HG03139 (cell line): Measurements from ENCODE around the gene CCDC97.
A peak's percentile ranks its signal among the peaks of the same experiment; 100 is the strongest.

ENCODE experiments used
- ATAC-seq: cut with Tn5 transposase; IDR thresholded peaks from one replicate; pipeline ENCODE4 v1.9.1; 2021; ENCODE audit not compliant: unreplicated experiment

CCDC97 gene

DNA sequence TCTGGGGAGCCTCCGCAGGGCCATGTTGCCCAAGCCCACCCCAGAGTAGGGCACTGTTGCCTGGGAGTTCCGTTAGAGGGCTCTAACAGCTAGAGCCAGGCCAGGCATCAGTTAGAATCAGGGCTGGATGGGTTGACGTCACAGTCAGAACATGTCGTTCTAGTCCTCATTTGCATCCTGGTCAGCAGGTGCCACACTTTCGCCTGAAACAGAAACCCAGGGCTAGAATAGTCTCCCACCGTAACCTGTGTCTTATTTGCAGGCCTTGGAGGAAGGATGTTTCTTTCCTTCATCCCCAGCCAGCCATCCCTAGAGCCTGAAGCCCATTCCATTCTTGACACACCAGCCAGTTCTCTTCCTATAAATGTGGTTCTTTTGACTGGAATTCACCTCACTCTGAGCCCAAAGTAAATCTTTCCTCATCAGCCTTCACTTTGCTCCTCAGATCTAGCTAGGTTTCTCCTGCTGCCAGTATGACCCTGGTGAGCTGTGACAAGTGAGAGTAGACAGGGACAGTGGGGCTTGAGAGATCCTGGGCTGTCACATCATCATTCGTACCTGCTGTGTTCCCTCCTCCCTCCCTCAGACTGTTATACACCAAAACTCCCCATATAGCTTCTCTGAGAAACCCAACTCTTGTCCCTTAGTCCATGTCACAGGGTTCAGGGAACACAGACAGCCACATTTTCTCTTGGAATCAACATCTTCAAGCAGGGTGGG, 12.2 kb upstream of the CCDC97 start:
- peak; percentile 60 for ATAC-seq

DNA sequence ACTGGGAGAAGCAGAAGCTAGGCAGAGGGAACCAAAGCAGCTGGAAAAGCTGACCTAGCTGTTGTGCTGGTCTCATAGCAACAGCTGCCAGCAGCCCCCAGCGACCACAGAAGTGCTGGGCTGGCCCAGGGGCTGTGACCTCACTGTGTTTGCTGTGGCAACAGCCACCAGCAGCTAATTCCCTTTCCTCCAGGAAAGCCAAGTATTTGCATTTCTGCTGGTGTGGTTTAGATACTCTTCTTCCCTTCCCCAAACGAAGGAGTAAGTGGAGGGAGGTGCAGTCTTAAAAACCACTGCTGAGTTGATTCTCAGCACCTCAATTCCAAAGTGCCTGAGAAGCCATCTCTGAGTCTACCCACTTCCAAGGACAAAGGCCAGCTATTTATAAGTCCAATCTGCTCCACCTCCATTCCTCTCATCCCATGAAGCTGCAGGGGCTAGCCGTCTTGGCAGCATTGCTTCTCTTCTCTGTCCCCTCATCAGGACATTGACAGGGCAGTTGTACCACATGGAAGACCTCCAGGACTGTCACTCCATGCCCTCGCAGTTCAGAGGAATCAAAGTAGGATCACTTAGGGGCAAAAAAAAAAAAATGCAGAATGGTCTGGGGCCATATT, 11.5 kb upstream of the CCDC97 start:
- ATAC-seq, result no peak

GRCh38 chr19:41299046-41299754, 10.8 kb upstream of the CCDC97 start:
- no peak for ATAC-seq

- ATAC-seq, result no peak
Observed at GRCh38 chr19:41299755-41300089, 10.2 kb upstream of the CCDC97 start.

GRCh38 chr19:41300555-41300954, 9.4 kb upstream of the CCDC97 start:
- ATAC-seq, result no peak

DNA sequence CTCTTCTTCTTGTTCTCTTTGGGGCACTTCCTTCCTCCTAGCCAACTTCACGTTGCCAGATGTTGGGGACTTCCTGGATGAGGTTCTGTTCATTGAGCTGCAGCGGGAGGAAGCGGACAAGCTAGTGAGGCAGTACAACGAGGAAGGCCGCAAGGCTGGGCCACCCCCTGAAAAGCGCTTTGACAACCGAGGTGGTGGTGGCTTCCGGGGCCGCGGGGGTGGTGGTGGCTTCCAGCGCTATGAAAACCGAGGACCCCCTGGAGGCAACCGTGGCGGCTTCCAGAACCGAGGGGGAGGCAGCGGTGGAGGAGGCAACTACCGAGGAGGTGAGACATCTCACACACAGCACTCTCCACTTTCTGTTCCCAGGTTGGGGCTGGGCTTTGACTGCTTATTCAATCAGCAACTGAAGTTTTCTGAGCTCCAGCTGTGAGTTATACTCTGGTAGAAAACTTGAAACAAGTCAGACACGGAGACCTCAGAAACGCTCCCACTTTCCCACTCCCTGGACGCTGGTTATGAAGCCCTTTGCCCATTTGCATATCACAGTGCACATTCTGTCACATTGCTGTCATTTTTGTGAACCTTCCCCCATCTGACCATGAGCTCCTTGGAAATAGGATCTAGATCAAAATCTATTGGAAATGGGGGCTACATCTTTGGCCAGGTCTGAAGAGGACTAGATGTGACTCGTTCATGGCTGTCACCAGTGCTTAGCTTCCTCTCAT, 7.2 kb upstream of the CCDC97 start:
- no peak for ATAC-seq

DNA sequence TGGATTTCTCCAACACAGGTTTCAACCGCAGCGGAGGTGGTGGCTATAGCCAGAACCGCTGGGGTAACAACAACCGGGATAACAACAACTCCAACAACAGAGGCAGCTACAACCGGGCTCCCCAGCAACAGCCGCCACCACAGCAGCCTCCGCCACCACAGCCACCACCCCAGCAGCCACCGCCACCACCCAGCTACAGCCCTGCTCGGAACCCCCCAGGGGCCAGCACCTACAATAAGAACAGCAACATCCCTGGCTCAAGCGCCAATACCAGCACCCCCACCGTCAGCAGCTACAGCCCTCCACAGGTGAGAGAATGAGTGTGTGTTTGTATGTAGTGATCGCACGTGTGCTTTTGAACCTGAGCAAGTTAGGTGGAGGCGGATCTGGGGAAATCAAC, 6.0 kb upstream of the CCDC97 start:
- no peak for ATAC-seq

- no peak for ATAC-seq
Observed at GRCh38 chr19:41304706-41305483, 5.1 kb upstream of the CCDC97 start.

DNA sequence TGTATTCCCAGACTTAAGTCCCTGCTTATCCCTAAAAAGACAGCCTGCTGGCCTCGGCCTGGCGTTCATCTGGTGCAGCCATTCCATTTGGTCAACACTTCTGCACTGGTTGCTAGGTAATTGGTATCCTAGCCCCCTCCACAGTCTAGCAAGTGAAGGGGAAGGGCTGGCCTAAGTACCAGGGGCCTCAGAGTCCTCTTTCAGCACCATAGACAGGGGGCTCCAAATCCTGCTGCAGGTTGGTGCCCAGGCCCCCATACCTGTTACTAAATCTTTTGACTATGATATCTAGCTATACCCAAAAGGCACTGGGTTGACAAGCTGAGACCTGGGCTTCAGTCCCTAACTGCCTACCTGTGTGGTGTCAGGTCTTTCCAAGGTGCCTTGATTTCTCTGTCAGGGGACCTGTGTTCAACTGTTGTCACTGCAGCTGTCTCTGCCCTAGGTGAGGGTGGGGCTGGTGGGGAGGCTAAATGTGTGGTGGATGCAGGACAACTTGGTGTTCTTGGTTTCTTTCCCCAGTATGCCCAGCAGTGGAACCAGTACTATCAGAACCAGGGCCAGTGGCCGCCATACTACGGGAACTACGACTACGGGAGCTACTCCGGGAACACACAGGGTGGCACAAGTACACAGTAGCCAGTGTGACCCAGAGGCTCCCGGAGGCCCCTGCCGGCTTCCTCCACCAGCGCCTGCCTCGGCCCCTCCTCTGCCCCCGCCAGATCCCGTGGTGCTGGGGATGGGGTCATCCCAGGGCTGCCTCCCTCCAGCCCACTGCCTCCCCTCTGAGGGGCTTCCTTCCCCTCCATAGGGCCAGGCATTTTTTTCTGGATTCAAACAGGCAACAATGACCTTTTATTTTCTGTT, 3.8 kb upstream of the CCDC97 start:
- no peak for ATAC-seq

- ATAC-seq, result no peak
Observed at GRCh38 chr19:41307090-41307875, 2.7 kb upstream of the CCDC97 start.

- no peak for ATAC-seq
Observed at GRCh38 chr19:41307954-41308449, 2.0 kb upstream of the CCDC97 start.

- no peak for ATAC-seq
Observed at GRCh38 chr19:41308450-41309179, 1.4 kb upstream of the CCDC97 start.

DNA sequence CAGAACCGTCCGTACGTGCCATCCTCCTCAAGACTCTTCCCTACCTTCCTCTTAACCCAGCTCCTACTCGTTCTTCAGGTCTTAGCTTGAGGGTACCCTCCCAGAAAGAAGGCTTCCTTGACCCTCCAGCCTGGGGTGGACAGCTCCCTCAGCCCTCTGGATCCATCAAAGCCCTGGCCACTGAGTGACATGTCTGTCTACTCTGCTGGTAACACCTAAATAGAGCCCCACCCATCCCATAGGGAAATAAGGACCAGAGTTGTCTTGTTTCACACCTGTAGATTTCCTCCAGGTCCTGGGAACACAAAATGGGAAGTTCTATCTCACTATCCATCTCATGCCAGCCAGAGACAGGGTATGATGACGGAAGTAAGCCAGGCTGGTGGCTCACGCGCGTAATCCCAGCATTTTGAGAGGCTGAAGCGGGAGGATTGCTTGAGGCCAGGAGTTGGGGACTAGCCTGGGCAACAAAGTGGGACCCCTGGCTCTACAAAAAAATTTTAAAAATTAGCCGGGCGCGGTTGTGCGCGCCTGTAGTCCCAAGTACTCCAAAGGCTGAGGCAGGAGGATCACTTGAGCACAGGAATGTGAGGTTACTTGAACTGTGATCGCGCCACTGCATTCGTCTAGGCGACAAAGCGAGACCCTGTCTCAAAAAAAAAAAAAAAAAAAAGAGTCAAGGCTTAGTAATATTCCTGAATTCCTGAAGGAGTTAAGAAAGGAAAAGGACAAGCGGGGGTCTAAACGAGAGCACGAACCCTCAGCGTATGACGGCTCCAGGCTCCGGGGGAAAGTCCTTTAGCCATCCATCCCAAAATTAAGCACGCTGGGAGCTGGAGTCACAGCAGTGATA, 566 bp upstream of the CCDC97 start:
- no peak for ATAC-seq

- no peak for ATAC-seq
Observed at GRCh38 chr19:41311072-41311471, 1.1 kb downstream of the CCDC97 start.

DNA sequence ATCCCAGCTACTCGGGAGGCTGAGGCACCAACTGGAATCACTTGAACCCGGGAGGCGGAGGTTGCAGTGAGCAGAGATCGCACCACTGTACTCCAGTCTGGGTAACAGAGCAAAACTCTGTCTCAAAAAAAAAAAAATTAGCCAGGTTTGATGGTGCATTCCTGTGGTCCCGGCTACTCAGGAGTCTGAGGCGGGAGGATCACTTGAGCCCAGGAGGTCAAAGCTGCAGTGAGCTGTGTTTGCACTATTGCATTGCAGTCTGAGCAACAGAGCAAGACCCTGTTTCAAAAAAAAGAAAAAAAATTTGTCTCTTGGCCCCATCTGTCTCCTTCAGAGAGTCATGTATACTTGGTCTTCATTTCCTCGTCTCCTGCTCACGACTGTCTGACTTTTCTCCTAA, 1.6 kb downstream of the CCDC97 start:
- ATAC-seq, result no peak

DNA sequence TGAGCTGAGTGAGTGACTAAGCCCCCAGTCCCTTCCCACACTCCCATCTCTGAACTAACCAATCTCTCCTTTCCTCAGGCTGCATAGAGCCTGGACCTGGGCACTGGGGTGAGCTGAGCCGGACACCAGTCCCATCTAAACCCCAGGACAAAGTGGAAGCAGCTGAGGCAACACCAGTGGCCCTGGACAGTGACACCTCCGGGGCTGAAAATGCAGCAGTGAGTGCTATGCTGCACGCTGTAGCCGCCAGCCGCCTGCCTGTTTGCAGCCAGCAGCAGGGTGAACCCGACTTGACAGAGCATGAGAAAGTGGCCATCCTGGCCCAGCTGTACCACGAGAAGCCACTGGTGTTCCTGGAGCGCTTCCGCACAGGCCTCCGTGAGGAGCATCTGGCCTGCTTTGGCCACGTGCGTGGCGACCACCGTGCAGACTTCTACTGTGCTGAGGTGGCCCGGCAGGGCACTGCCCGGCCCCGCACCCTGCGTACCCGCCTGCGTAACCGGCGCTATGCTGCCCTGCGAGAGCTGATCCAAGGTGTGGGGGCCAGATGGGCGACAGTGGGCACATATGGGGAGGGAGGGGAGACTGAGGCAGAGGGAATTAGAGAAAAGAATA, 6.4 kb downstream of the CCDC97 start:
- no peak for ATAC-seq
